Measurements from ENCODE around the gene LRAT. TPM values are rescaled to one million over a fixed set of nuclear protein-coding genes. Genes with fewer than 3 reads are reported as not detected.
A peak's percentile ranks its signal among the peaks of the same experiment; 100 is the strongest.

The LRAT gene
- total RNA-seq (under 1 TPM in 1 of 2 donors, not detected in 1; 0.27 TPM), polyA plus RNA-seq (under 1 TPM in 1 of 2 donors, not detected in 1; 0.50 TPM)
- long read RNA-seq, donor 1, partial matches to known transcripts, result 0 of 1 reads
- long read RNA-seq, donor 1, other reads (novel, unspliced or antisense), result 0 of 1 reads
- long read RNA-seq, donor 2, partial matches to known transcripts, result 0 of 1 reads
- long read RNA-seq, donor 2, other reads (novel, unspliced or antisense), result 1 of 1 reads

GRCh38 chr4:154743683-154744340 is at the start of gene LRAT:
LRAT (plus strand) TSS chr4:154744000; CDS start chr4:154744327, 327 bp downstream.
- H3K27me3 ChIP-seq (ENCODE audit: control insufficient read depth in 1 of 2, insufficient read depth in 2 of 2, low read length in 1 of 2), result no peaks in the 10 kb centered on the region
- DNase-seq, result peak in 1 of 2 donors; percentile 82
- H3K4me1 ChIP-seq (ENCODE audit: control insufficient read depth in 1 of 2, insufficient read depth in 2 of 2, low read length in 2 of 2), result no peaks in the 10 kb centered on the region
- intact Hi-C loops (cut with DNase I), result no loop called here
- peak within 1 kb of the TSS; percentile 1 to 61 for H3K4me3 ChIP-seq (ENCODE audit: low read length in 2 of 2)
- ATAC-seq (ENCODE audit: low FRiP score), result no peak
- WGBS, 2 donors, result 1% methylated on average over 48 to 55 of the region's 55 CpGs
- H3K9me3 ChIP-seq (ENCODE audit: control insufficient read depth, low read length), result no peaks in the 10 kb centered on the region
- no peak within 1 kb of the TSS for H3K27ac ChIP-seq (ENCODE audit: low read depth in 1 of 2, low read length in 2 of 2)
- H3K36me3 ChIP-seq (ENCODE audit: control insufficient read depth in 1 of 2, insufficient read depth in 2 of 2, low read length in 1 of 2), result no peaks in the 10 kb centered on the region

GRCh38 chr4:154707877-154708276 is 35.9 kb upstream of the LRAT start:
- H3K36me3 ChIP-seq (ENCODE audit: control insufficient read depth in 1 of 2, insufficient read depth in 2 of 2, low read length in 1 of 2), result no peaks in the 10 kb centered on the region
- intact Hi-C loops (cut with DNase I), result no loop called here
- DNase-seq (no peak), ATAC-seq (ENCODE audit: low FRiP score) (no peak)
- 63 to 66% methylated on average over 3 of the region's 3 CpGs for WGBS, 2 donors
- H3K27me3 ChIP-seq (ENCODE audit: control insufficient read depth in 1 of 2, insufficient read depth in 2 of 2, low read length in 1 of 2), result no peaks in the 10 kb centered on the region
- no peak overlapping the region for H3K4me3 ChIP-seq (ENCODE audit: low read length in 2 of 2)
- H3K4me1 ChIP-seq (ENCODE audit: control insufficient read depth in 1 of 2, insufficient read depth in 2 of 2, low read length in 2 of 2), result no peaks in the 10 kb centered on the region
- no peaks in the 10 kb centered on the region for H3K9me3 ChIP-seq (ENCODE audit: control insufficient read depth, low read length)
- no peak overlapping the region for H3K27ac ChIP-seq (ENCODE audit: low read depth in 1 of 2, low read length in 2 of 2)

GRCh38 chr4:154709550-154709949 is 34.2 kb upstream of the LRAT start:
- Histone ChIP-seq H3K4me3 (ENCODE audit: low read length in 2 of 2) (no peak overlapping the region), H3K27me3 (ENCODE audit: control insufficient read depth in 1 of 2, insufficient read depth in 2 of 2, low read length in 1 of 2) (peaks cover 0 to 2% of the 10 kb centered on the region in 2 donors), H3K4me1 (ENCODE audit: control insufficient read depth in 1 of 2, insufficient read depth in 2 of 2, low read length in 2 of 2) (no peaks in the 10 kb centered on the region), H3K36me3 (ENCODE audit: control insufficient read depth in 1 of 2, insufficient read depth in 2 of 2, low read length in 1 of 2) (no peaks in the 10 kb centered on the region), H3K9me3 (ENCODE audit: control insufficient read depth, low read length) (no peaks in the 10 kb centered on the region), H3K27ac (ENCODE audit: low read depth in 1 of 2, low read length in 2 of 2) (no peak overlapping the region)
- ATAC-seq (ENCODE audit: low FRiP score) (no peak), DNase-seq (no peak)
- intact Hi-C loops (cut with DNase I), result no loop called here
- 32 to 36% methylated on average over 4 of the region's 4 CpGs for WGBS, 2 donors

- Histone ChIP-seq H3K4me3 (ENCODE audit: low read length in 2 of 2) (no peak overlapping the region), H3K9me3 (ENCODE audit: control insufficient read depth, low read length) (no peaks in the 10 kb centered on the region), H3K27ac (ENCODE audit: low read depth in 1 of 2, low read length in 2 of 2) (no peak overlapping the region), H3K36me3 (ENCODE audit: control insufficient read depth in 1 of 2, insufficient read depth in 2 of 2, low read length in 1 of 2) (no peaks in the 10 kb centered on the region), H3K27me3 (ENCODE audit: control insufficient read depth in 1 of 2, insufficient read depth in 2 of 2, low read length in 1 of 2) (peaks cover 0 to 2% of the 10 kb centered on the region in 2 donors), H3K4me1 (ENCODE audit: control insufficient read depth in 1 of 2, insufficient read depth in 2 of 2, low read length in 2 of 2) (no peaks in the 10 kb centered on the region)
- DNase-seq, result no peak
- ATAC-seq (ENCODE audit: low FRiP score), result no peak
- intact Hi-C loops (cut with DNase I), result no loop called here
These were observed 32.3 kb upstream of the LRAT start for GRCh38 chr4:154711522-154711921.

GRCh38 chr4:154714339-154715040 is 29.3 kb upstream of the LRAT start:
- DNase-seq (no peak), ATAC-seq (ENCODE audit: low FRiP score) (no peak)
- no peak overlapping the region for H3K4me3 ChIP-seq (ENCODE audit: low read length in 2 of 2)
- H3K9me3 ChIP-seq (ENCODE audit: control insufficient read depth, low read length), result no peaks in the 10 kb centered on the region
- intact Hi-C loops (cut with DNase I), result no loop called here
- H3K27ac ChIP-seq (ENCODE audit: low read depth in 1 of 2, low read length in 2 of 2), result no peak overlapping the region
- WGBS, 2 donors, result 33 to 44% methylated on average over 4 of the region's 4 CpGs
- no peaks in the 10 kb centered on the region for H3K4me1 ChIP-seq (ENCODE audit: control insufficient read depth in 1 of 2, insufficient read depth in 2 of 2, low read length in 2 of 2)
- H3K27me3 ChIP-seq (ENCODE audit: control insufficient read depth in 1 of 2, insufficient read depth in 2 of 2, low read length in 1 of 2), result peaks cover 0 to 2% of the 10 kb centered on the region in 2 donors
- no peaks in the 10 kb centered on the region for H3K36me3 ChIP-seq (ENCODE audit: control insufficient read depth in 1 of 2, insufficient read depth in 2 of 2, low read length in 1 of 2)

GRCh38 chr4:154719087-154719486 is 24.7 kb upstream of the LRAT start:
- ATAC-seq (ENCODE audit: low FRiP score), result no peak
- H3K36me3 ChIP-seq (ENCODE audit: control insufficient read depth in 1 of 2, insufficient read depth in 2 of 2, low read length in 1 of 2), result no peaks in the 10 kb centered on the region
- 61 to 68% methylated on average over 4 of the region's 4 CpGs for WGBS, 2 donors
- DNase-seq, result no peak
- no peaks in the 10 kb centered on the region for H3K9me3 ChIP-seq (ENCODE audit: control insufficient read depth, low read length)
- no peak overlapping the region for H3K4me3 ChIP-seq (ENCODE audit: low read length in 2 of 2)
- no peak overlapping the region for H3K27ac ChIP-seq (ENCODE audit: low read depth in 1 of 2, low read length in 2 of 2)
- intact Hi-C loops (cut with DNase I), result no loop called here
- peaks cover 0 to under 1% of the 10 kb centered on the region in 2 donors for H3K27me3 ChIP-seq (ENCODE audit: control insufficient read depth in 1 of 2, insufficient read depth in 2 of 2, low read length in 1 of 2)
- H3K4me1 ChIP-seq (ENCODE audit: control insufficient read depth in 1 of 2, insufficient read depth in 2 of 2, low read length in 2 of 2), result no peaks in the 10 kb centered on the region

- intact Hi-C loops (cut with DNase I), result no loop called here
- Histone ChIP-seq H3K36me3 (ENCODE audit: control insufficient read depth in 1 of 2, insufficient read depth in 2 of 2, low read length in 1 of 2) (no peaks in the 10 kb centered on the region), H3K4me1 (ENCODE audit: control insufficient read depth in 1 of 2, insufficient read depth in 2 of 2, low read length in 2 of 2) (no peaks in the 10 kb centered on the region), H3K27me3 (ENCODE audit: control insufficient read depth in 1 of 2, insufficient read depth in 2 of 2, low read length in 1 of 2) (no peaks in the 10 kb centered on the region), H3K9me3 (ENCODE audit: control insufficient read depth, low read length) (no peaks in the 10 kb centered on the region), H3K27ac (ENCODE audit: low read depth in 1 of 2, low read length in 2 of 2) (no peak overlapping the region), H3K4me3 (ENCODE audit: low read length in 2 of 2) (no peak overlapping the region)
- ATAC-seq (ENCODE audit: low FRiP score) (no peak), DNase-seq (no peak)
- WGBS, 2 donors, result 69 to 74% methylated on average over 2 of the region's 2 CpGs
These were observed 23.7 kb upstream of the LRAT start for GRCh38 chr4:154720123-154720522.

- no peak for ATAC-seq (ENCODE audit: low FRiP score)
These were observed 23.1 kb upstream of the LRAT start for GRCh38 chr4:154720618-154721267.

More at GRCh38 chr4:154720618-154721267, 23.1 kb upstream of the LRAT start:
- Histone ChIP-seq H3K36me3 (ENCODE audit: control insufficient read depth in 1 of 2, insufficient read depth in 2 of 2, low read length in 1 of 2) (no peaks in the 10 kb centered on the region), H3K27me3 (ENCODE audit: control insufficient read depth in 1 of 2, insufficient read depth in 2 of 2, low read length in 1 of 2) (no peaks in the 10 kb centered on the region), H3K4me3 (ENCODE audit: low read length in 2 of 2) (no peak overlapping the region), H3K4me1 (ENCODE audit: control insufficient read depth in 1 of 2, insufficient read depth in 2 of 2, low read length in 2 of 2) (no peaks in the 10 kb centered on the region), H3K27ac (ENCODE audit: low read depth in 1 of 2, low read length in 2 of 2) (no peak overlapping the region), H3K9me3 (ENCODE audit: control insufficient read depth, low read length) (no peaks in the 10 kb centered on the region)
- intact Hi-C loops (cut with DNase I), result no loop called here
- no peak for DNase-seq
- 58 to 60% methylated on average over 3 of the region's 3 CpGs for WGBS, 2 donors
